A673 (cell line): ENCODE data around the gene EGLN1.

Source experiments
- EZH2 ChIP-seq: fragments of 200-600 bp; sonication (generic); IDR thresholded peaks from 2 replicates; pipeline ENCODE4 v1.6.1; 2017; ENCODE audit warnings: borderline replicate concordance, low read depth, mild to moderate bottlenecking, mixed read lengths, antibody characterized with exemption, low read length; ENCODE audit not compliant: poor library complexity, severe bottlenecking
- TF ChIP-seq, protein P1 (sequence below): fragments of 300-800, 200-600 bp; sonication (generic); conservative IDR thresholded peaks from 2 replicates; pipeline ENCODE4 v1.5.1; 2017; ENCODE audit warnings: low read depth, mild to moderate bottlenecking, antibody characterized with exemption, low read length, moderate library complexity, mixed read lengths

DNA sequence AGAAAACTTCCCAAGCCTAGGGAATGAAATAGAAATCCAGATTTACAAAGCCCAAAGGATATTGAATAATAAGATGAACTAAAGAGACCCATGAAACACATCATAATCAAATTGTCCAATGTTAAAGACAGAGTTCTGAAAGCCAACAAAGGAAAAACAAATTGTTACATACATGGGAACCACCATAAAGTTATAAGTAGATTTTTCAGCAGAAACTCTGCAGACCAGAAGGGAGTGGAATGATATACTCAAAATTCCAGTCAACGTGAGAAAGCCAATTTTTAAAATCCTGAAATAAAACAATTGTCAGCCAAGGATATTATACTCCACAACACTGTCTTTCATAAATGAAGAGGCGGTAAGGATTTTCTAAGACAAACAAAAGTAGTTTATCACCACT lies 22.0 kb upstream of the EGLN1 start:
- TF ChIP-seq, protein P1, sequence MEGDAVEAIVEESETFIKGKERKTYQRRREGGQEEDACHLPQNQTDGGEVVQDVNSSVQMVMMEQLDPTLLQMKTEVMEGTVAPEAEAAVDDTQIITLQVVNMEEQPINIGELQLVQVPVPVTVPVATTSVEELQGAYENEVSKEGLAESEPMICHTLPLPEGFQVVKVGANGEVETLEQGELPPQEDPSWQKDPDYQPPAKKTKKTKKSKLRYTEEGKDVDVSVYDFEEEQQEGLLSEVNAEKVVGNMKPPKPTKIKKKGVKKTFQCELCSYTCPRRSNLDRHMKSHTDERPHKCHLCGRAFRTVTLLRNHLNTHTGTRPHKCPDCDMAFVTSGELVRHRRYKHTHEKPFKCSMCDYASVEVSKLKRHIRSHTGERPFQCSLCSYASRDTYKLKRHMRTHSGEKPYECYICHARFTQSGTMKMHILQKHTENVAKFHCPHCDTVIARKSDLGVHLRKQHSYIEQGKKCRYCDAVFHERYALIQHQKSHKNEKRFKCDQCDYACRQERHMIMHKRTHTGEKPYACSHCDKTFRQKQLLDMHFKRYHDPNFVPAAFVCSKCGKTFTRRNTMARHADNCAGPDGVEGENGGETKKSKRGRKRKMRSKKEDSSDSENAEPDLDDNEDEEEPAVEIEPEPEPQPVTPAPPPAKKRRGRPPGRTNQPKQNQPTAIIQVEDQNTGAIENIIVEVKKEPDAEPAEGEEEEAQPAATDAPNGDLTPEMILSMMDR = no peak
- no peak for TF ChIP-seq EZH2
